Middle frontal gyrus (tissue), 1 donor: Measurements from ENCODE around the gene SETD5.
A peak's percentile ranks its signal among the peaks of the same experiment; 100 is the strongest.

Source experiments
- DNase-seq: peaks from one replicate; pipeline ENCODE4 v3.0.0-alpha.2; 2015; ENCODE audit warnings: low spot score; ENCODE audit errors: extremely low spot score

Gene SETD5

GRCh38 chr3:9388562-9389272 lies 8.7 kb upstream of the SETD5 start:
- DNase-seq = no peak

GRCh38 chr3:9390265-9390888 lies 7.0 kb upstream of the SETD5 start:
- no peak for DNase-seq

- DNase-seq = no peak
These were observed 5.4 kb upstream of the SETD5 start for GRCh38 chr3:9392041-9392440.

GRCh38 chr3:9395570-9396300 lies 1.7 kb upstream of the SETD5 start:
- no peak for DNase-seq

- no peak for DNase-seq
These were observed 1.1 kb upstream of the SETD5 start for GRCh38 chr3:9396301-9396631.

GRCh38 chr3:9396632-9397331 lies 633 bp upstream of the SETD5 start:
- peak; percentile 94 for DNase-seq

- no peak for DNase-seq
These were observed 688 bp downstream of the SETD5 start for GRCh38 chr3:9397906-9398699.

- DNase-seq = no peak
These were observed 1.4 kb downstream of the SETD5 start for GRCh38 chr3:9398700-9399336.

GRCh38 chr3:9399337-9399703 lies 1.9 kb downstream of the SETD5 start:
- DNase-seq = no peak

GRCh38 chr3:9399746-9400145 lies 2.3 kb downstream of the SETD5 start:
- DNase-seq = no peak

- DNase-seq = no peak
These were observed 3.2 kb downstream of the SETD5 start for GRCh38 chr3:9400616-9401015.

- DNase-seq = no peak
These were observed 4.6 kb downstream of the SETD5 start for GRCh38 chr3:9401986-9402385.

- no peak for DNase-seq
These were observed 5.2 kb downstream of the SETD5 start for GRCh38 chr3:9402410-9403228.

GRCh38 chr3:9403463-9403862 lies 6.0 kb downstream of the SETD5 start:
- DNase-seq = no peak

GRCh38 chr3:9404680-9405079 lies 7.3 kb downstream of the SETD5 start:
- DNase-seq = no peak

GRCh38 chr3:9405756-9406155 lies 8.3 kb downstream of the SETD5 start:
- DNase-seq = no peak

- DNase-seq = no peak
These were observed 9.6 kb downstream of the SETD5 start for GRCh38 chr3:9406856-9407626.

- DNase-seq = no peak
These were observed 10.6 kb downstream of the SETD5 start for GRCh38 chr3:9408061-9408460.

GRCh38 chr3:9408546-9408945 lies 11.1 kb downstream of the SETD5 start:
- DNase-seq = no peak
